ENCODE data around the gene MSGN1.

DNA sequence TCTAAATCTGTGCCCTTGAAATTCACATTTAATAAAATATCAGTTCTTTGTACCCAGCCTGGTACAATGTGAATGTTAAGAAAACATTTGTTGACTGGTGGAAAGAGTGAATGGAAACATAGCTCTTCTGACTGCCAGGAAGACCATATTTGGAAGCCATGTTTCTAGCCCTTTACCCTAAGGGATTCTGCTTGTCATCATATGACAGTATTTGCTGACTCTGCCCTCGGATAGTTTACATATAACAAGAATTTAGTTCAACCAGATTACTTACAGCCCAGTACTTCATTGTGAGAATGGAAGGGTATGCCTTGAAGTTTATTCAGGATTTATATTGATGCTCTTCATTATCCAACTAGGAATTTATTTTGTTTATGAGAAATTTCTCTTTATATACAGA lies 48.4 kb downstream of the MSGN1 start:
- TF ChIP-seq JUN (IDR thresholded peaks at IDR 0.05; ENCODE audit: low read depth, low read length) (no peak), CREB1 (IDR thresholded peaks at IDR 0.05) (no peak), POLR2A (IDR thresholded peaks at IDR 0.05; ENCODE audit: control extremely low read depth in 1 of 2, low read depth in 2 of 2, low read length in 2 of 2) (no peak), GABPA (IDR thresholded peaks at IDR 0.05; ENCODE audit: borderline replicate concordance, insufficient read depth, low read length) (no peak), SUZ12 (IDR thresholded peaks at IDR 0.05; ENCODE audit: low read length) (no peak), JUND (IDR thresholded peaks at IDR 0.05; ENCODE audit: low read length) (no peak)
- TF ChIP-seq, protein P1, sequence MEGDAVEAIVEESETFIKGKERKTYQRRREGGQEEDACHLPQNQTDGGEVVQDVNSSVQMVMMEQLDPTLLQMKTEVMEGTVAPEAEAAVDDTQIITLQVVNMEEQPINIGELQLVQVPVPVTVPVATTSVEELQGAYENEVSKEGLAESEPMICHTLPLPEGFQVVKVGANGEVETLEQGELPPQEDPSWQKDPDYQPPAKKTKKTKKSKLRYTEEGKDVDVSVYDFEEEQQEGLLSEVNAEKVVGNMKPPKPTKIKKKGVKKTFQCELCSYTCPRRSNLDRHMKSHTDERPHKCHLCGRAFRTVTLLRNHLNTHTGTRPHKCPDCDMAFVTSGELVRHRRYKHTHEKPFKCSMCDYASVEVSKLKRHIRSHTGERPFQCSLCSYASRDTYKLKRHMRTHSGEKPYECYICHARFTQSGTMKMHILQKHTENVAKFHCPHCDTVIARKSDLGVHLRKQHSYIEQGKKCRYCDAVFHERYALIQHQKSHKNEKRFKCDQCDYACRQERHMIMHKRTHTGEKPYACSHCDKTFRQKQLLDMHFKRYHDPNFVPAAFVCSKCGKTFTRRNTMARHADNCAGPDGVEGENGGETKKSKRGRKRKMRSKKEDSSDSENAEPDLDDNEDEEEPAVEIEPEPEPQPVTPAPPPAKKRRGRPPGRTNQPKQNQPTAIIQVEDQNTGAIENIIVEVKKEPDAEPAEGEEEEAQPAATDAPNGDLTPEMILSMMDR (IDR thresholded peaks at IDR 0.05; ENCODE audit: control extremely low read depth in 1 of 3, insufficient read depth in 1 of 3, low read depth in 1 of 3, low read length in 3 of 3): no peak

Data from H1 (cell line).